NCI-H524 (cell line): ENCODE measurements around the gene COL9A3.

Experiments used
- DNase-seq, 2 experiments: peaks; one replicate each; lab custom pipeline; 2025; lab: John Stamatoyannopoulos, UW

COL9A3 gene

DNA sequence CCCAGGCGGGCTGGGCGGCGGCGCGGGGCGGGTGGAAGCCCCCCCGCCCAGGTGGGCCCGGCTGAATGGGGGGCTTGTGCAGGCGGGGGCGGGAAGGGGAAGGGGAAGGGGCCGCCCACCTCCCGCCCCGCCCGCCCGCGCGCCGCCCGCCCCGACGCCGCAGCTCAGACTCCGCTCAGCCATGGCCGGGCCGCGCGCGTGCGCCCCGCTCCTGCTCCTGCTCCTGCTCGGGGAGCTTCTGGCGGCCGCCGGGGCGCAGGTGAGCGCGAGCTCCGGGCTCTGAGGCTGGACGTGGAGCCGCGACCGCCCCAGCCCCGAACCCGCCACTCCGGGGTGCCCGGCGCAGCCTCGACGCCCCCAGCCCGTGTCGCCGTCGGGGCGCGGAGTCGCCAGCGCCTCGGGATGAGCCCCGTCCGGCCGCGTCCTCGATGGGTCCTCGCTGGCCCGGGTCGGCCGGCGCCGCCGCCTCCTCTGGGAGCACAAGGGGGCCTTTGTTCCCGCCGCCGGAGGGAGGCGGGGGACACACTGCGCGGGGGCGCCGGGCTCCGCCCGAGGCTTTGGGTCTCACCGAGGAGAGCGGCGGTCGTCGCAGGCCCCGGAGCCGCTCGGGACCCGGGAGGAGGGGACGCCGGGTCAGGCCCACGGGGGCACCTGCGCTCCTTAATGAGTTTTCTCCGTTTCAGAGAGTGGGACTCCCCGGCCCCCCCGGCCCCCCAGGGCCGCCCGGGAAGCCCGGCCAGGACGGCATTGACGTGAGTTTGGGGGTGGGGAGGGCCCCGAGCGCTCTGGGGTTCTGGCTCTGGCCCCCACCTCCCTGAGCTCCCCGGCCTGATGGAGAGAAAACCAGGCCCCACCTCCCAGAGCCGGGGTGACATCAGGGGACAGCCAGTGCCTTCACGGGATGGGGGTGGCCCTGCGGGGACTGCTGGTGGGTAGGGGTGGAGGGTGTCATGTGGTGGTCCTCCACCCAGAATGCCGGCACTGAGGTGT is at the start of gene COL9A3:
Gene COL9A3, plus strand, starts transcription at position 167 of the 990 bp plus-strand sequence. Its CDS starts 15 bp downstream, at position 182.
- DNase-seq: no peak

- no peak for DNase-seq
These were observed 48.7 kb upstream of the COL9A3 start for GRCh38 chr20:62768234-62768546.

DNA sequence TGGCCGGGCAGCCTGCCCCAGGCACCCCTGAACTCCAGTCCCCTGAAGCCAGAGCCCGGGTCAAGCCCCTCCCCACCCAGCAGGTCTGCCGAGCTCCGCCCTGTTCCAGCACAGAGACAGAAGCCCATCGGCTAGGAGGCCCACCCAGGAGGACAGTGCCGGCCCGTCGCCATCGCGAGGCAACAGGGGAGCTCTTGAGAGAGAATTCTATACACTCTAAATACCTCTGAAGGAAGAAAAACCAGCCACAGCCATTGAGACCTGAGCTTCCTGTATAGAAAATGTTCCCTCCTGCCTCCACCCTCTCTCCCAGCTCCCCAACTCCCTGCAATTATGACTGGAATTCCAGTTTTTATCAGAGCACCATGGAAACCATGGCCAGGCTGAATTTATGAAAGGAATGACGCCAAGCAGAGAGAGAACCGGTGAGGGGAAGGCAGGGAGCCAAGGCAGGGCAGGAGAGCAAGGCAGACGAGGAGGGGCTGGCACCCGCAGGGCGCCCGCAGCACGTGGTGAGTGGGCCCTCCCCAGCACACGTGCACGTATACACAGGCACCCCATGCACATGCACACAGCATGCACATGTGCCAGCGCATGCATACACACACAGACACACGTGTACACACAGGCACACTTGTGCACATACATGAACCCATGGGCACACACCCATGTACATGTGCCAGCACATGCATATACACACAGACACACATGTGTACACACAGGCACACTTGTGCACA is 48.1 kb upstream of the COL9A3 start:
- no peak for DNase-seq

GRCh38 chr20:62769346-62770071 is 47.3 kb upstream of the COL9A3 start:
- no peak for DNase-seq

DNA sequence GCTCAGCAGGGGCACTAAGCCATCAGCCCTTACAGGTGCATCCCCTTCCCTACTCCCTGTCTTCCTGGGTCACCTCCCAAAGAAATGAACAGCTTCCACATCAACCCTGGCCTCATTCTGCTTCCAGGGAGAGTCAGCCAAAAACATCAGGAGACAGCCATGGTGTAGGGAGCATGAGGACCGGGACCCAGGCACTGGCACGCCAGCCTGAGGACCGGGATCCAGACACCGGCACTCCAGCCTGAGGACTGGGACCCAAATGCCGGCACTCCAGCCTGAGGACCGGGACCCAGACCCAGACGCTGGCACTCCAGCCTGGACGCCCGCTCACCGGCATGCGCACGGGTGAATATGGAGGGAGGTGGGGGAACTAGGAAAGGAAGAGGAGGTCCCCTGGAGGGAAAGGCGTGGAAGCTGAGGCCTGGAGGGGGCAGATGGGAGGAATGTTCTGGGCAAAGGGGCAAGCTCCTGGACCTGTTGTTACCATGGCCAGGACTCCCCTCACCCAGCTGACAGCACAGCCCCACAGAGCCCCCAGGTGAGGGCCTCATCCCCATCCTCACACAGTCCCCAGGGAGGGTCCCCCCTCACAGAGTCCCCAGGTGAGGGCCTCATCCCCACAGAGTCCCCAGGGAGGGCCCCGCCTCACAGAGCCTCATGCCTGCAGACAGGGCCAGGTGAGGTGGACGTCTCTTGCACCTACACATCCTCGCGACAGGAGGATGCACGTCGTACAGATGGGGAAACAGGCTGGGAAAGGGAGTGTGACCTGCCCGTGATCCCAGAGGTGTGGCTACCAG is 46.5 kb upstream of the COL9A3 start:
- no peak for DNase-seq

DNA sequence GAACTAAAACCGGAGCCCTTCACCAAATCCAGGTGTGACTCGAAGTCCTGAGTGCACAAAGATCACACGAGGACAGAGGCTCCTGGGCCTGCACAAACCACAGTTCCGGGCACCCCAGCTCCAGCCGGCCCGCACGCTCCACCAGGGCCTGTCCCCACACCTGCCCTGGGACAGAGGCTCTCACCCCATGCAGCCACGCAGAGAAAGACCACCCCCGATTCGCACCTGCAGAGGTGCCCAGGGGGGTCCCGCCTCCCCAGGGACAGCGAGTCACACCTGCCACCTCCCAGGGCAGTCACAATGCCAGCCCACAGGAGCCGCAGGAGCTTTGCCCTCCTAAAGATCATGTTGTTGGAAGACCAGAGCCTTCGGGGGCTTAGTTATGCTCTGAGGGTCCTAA is 45.9 kb upstream of the COL9A3 start:
- DNase-seq: no peak

- no peak for DNase-seq
These were observed 45.3 kb upstream of the COL9A3 start for GRCh38 chr20:62771396-62772102.

- DNase-seq: no peak
These were observed 44.7 kb upstream of the COL9A3 start for GRCh38 chr20:62772103-62772611.

DNA sequence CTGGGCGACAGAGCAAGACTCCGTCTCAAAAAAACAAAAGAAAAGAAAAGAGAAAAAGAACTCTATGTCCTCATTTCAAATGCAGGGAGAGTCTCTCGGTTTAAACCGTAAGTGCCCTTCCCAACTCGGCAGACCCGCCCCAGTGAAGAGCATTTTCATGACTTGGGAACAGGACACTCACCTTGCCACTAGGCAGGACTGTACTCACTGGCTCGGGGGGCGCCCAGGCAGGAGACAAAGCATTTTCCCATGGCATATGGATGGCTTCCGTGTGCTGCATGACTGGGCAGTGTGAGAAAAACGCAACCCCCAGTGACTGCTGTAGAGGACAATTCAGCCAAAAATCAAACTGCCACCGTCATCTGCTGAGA is 44.2 kb upstream of the COL9A3 start:
- no peak for DNase-seq

- DNase-seq: no peak
These were observed 43.6 kb upstream of the COL9A3 start for GRCh38 chr20:62772990-62773844.

DNA sequence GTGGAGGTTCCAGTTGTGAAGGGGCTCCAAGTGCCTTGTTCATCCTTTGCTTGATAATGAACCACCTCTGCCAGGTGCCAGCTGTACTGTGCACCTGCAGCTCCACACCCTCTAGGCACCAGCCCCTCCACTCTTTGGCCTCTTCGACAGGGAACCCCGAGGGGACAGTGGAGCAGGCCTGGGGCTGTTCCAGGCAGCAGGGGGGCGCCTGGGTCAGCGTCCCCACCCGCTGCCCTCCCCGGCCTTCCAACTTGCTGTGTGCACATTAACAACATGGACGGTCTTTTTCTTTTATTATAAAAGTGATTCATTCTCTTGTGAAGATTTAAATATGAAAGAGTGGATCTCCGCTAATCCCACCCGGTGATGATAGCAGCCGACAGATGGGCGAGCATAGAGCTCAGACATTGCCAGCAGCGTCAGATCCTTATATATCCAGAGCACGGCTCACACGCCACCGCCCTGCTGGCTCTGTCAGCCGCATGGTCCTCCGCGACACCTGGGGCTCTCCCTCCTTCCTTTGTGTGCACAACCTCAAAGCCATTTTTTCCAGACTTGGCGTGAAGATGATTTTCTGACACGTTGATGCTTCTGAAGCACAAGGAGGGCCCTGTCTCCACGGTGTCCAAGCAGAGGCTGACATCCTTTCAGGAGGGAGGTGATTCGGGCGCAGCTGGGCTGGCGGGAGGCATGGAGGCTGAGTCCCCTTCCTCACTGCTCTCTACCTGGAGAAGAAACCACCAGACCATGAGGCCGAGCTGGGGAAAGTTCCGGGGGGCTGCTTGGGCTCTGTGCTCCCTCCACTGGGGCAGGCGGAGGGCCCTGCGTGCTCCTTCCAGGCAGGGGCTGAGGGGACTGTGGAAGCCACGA is 42.8 kb upstream of the COL9A3 start:
- peak; percentile 84 to 91 for DNase-seq

DNA sequence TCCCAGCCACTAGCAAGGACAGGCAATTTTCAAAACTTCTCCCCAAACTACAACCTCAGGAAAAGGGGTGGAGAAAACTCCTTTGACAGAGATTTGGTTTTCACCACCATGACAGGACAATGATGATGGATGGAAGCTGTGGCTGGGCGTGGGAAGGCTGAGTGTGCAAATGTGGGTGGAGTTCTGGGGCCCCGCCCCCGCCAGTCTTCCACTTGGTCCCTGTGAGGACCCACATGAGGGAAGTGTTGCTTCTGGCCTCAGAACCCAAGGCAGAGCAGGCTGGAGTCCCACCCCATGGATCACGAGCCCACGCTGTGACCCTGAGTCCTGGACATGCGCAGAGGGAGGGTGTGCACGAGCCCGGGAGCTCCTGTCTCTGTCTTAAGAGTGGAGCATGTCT is 42.1 kb upstream of the COL9A3 start:
- peak in 1 of 2 experiments; percentile 33 for DNase-seq

DNA sequence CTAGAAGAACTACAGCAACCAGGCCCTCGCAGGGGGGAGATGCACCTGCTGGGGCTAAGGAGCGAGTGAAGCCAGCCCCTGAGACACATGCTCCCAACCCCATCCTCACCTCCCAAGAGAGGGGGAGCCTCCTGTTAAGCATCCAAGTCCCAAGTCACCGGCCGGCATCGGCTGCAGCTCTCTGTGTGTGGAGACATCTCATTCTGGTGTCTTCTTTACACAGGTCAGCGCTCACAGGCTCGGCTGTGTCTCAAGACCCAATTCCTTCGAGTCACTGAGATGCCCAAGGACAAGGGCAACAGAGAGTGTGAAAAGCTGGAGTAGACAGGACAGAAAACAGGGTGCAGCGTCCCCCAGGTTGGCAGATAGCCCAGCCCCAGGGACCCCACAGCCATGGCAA is 41.6 kb upstream of the COL9A3 start:
- DNase-seq: no peak

GRCh38 chr20:62776035-62776691 is 40.7 kb upstream of the COL9A3 start:
- no peak for DNase-seq

GRCh38 chr20:62776692-62777527 is 39.9 kb upstream of the COL9A3 start:
- DNase-seq: peak; percentile 40 to 60

DNA sequence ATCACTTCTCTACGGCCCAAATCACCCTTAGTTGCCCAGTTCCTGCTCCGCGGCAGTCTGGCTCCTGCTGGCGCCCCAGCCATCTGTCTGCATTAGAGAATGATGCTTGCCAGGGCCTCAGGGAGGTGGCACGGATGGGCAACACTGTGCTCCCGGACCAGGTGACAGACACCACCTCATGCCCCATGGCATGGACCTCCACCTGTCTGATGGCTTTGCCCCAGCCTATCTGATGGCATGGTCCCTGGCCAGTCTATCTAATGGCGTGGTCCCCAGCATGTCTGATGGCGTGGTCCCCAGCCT is 39.4 kb upstream of the COL9A3 start:
- peak; percentile 50 to 56 for DNase-seq

GRCh38 chr20:62778058-62778457 is 38.8 kb upstream of the COL9A3 start:
- DNase-seq: no peak
